Smooth muscle cell (in vitro differentiated cells): ENCODE data around the gene PODXL. TPM values are rescaled to one million over a fixed set of nuclear protein-coding genes. Genes with fewer than 3 reads are reported as not detected.

ENCODE experiments used
- DNase-seq: peaks from one replicate; lab custom pipeline; 2025; ENCODE audit not compliant: unreplicated experiment; lab: John Stamatoyannopoulos, UW
- H2AFZ ChIP-seq: fragments of 200-600 bp; sonication (generic); 2 replicates; pipeline ENCODE4 v1.6.0; 2016; ENCODE audit warnings: antibody characterized with exemption, low read depth, mild to moderate bottlenecking
- H3F3A ChIP-seq: fragments of 200-600 bp; sonication (generic); 2 replicates; pipeline ENCODE4 v1.6.0; 2017; ENCODE audit warnings: antibody characterized with exemption, low read depth
- H3K27ac ChIP-seq: fragments of 200-600 bp; sonication (generic); 2 replicates; pipeline ENCODE4 v1.5.1; 2016; ENCODE audit warnings: low read depth, mild to moderate bottlenecking
- H3K27me3 ChIP-seq: fragments of 200-600 bp; sonication (generic); 2 replicates; pipeline ENCODE4 v1.6.1; 2016; ENCODE audit warnings: low read depth, mild to moderate bottlenecking
- H3K36me3 ChIP-seq: fragments of 200-600 bp; sonication (generic); 2 replicates; pipeline ENCODE4 v1.5.1; 2016; ENCODE audit warnings: low read depth
- H3K4me1 ChIP-seq: fragments of 200-600 bp; sonication (generic); 2 replicates; pipeline ENCODE4 v1.5.1; 2016; ENCODE audit warnings: low read depth
- H3K4me2 ChIP-seq: fragments of 200-600 bp; sonication (generic); 2 replicates; pipeline ENCODE4 v1.6.0; 2016; ENCODE audit warnings: mild to moderate bottlenecking
- H3K4me3 ChIP-seq: fragments of 200-600 bp; sonication (generic); 2 replicates; pipeline ENCODE4 v1.5.1; 2016; ENCODE audit warnings: mild to moderate bottlenecking
- H3K79me2 ChIP-seq: fragments of 200-600 bp; sonication (generic); 2 replicates; pipeline ENCODE4 v1.6.0; 2016; ENCODE audit warnings: low read depth, mild to moderate bottlenecking
- H3K9ac ChIP-seq: fragments of 200-600 bp; sonication (generic); 2 replicates; pipeline ENCODE4 v1.6.0; 2016; ENCODE audit warnings: low read depth
- H3K9me3 ChIP-seq: fragments of 200-600 bp; sonication (generic); replicated peaks from 2 replicates; pipeline ENCODE4 v1.5.1; 2016; ENCODE audit warnings: low read depth
- H4K20me1 ChIP-seq: fragments of 200-600 bp; sonication (generic); 2 replicates; pipeline ENCODE4 v1.6.0; 2016; ENCODE audit warnings: low read depth
- WGBS: methylation state at CpG from one replicate; pipeline ENCODE4 v1.1.7; 2016; ENCODE audit warnings: low lambda C conversion rate; 5-methylcytosine and 5-hydroxymethylcytosine counted together
- polyA plus RNA-seq: library from polyadenylated mRNA; unstranded; fragments of >200 nt; fragmentation: Nextera tagmentation; extraction: Ambion mirVana; gene quantifications from 2 replicates; pipeline ENCODE4 v1.2.1, GENCODE V29; 2016
- total RNA-seq: library from RNA; depleted of rRNA; stranded (reverse); fragments of >200 nt; gene quantifications from 2 replicates; pipeline ENCODE4 v1.2.3, GENCODE V29; 2014
- TF ChIP-seq, protein P1 (sequence below): fragments of 200-600 bp; sonication (generic); IDR thresholded peaks from 2 replicates; pipeline ENCODE4 v1.5.1; 2017; ENCODE audit warnings: borderline replicate concordance, mild to moderate bottlenecking, antibody characterized with exemption; ENCODE audit not compliant: insufficient read depth, poor library complexity, severe bottlenecking

PODXL gene
- total and polyA plus RNA-seq, 2 experiments from 2014 or later = 2.1 to 10.8 TPM

DNA sequence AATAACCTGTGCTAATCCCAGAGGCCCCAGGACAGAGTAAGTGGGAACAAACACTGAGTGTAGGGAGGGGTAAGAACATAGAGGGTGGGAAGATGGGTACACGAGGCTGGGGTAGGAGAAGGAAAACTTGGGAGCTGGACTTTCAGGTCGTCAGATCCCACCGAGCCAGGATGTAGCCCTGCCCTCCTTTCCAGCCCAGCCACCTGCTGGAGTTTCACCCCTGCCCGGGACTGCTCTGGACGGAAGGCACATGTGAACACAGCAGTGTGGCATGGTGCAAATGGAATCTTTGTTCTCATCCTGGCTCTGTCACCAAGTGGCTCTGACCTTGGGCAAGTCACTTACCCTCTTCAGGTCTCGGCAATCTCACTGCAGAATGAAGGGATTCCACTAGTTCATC is 52.8 kb downstream of the PODXL start:
- H3K9ac ChIP-seq = no peak overlapping the region

DNA sequence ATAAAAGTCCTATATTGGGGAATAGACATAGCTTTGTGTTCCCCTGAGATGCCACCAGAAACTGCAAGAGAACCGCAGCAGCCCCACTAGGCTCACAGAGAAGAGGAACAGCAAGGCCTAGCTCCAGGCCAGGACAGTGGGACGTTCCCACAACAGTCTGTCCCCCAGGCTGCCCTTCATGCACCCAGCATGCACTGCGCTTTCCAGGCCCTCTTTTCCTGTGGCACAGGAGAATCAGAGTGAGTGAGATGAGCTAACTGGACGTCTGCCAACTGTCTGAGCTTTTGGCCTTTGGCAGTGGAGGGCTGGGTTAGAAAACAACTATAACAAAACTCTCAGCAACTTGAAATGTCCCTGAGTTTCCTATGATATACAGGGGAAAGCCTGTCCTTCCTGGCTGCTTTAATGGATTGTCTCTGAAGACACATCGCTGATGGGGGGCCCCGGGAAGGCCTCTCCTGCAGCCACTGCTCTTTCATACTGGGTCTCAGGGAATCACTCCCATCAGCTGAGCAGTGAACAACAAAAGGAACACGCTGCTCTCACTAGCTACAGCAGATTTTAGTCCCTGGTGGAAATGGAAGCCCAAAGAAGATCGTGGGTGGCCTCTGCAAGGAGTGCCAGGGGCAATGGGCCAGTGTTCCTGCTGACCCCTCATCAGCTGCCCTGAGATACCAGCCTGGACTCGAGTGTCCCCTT is 53.5 kb downstream of the PODXL start:
- DNase-seq = no peak

More for the DNA sequence above, 52.8 kb downstream of the PODXL start:
- Histone ChIP-seq H3K4me1 (peaks cover 8% of the 10 kb centered on the region), H3K27me3 (no peaks in the 10 kb centered on the region), H3F3A (peaks cover 15% of the 10 kb centered on the region), H3K36me3 (no peaks in the 10 kb centered on the region), H3K4me2 (no peak overlapping the region), H2AFZ (no peak overlapping the region), H3K79me2 (no peaks in the 10 kb centered on the region), H4K20me1 (peaks cover 6% of the 10 kb centered on the region), H3K4me3 (no peak overlapping the region), H3K27ac (no peak overlapping the region), H3K9me3 (no peaks in the 10 kb centered on the region)
- no peak for DNase-seq
- 96% methylated on average over 6 of the region's 6 CpGs for WGBS
- TF ChIP-seq, protein P1, sequence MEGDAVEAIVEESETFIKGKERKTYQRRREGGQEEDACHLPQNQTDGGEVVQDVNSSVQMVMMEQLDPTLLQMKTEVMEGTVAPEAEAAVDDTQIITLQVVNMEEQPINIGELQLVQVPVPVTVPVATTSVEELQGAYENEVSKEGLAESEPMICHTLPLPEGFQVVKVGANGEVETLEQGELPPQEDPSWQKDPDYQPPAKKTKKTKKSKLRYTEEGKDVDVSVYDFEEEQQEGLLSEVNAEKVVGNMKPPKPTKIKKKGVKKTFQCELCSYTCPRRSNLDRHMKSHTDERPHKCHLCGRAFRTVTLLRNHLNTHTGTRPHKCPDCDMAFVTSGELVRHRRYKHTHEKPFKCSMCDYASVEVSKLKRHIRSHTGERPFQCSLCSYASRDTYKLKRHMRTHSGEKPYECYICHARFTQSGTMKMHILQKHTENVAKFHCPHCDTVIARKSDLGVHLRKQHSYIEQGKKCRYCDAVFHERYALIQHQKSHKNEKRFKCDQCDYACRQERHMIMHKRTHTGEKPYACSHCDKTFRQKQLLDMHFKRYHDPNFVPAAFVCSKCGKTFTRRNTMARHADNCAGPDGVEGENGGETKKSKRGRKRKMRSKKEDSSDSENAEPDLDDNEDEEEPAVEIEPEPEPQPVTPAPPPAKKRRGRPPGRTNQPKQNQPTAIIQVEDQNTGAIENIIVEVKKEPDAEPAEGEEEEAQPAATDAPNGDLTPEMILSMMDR = no peak

DNA sequence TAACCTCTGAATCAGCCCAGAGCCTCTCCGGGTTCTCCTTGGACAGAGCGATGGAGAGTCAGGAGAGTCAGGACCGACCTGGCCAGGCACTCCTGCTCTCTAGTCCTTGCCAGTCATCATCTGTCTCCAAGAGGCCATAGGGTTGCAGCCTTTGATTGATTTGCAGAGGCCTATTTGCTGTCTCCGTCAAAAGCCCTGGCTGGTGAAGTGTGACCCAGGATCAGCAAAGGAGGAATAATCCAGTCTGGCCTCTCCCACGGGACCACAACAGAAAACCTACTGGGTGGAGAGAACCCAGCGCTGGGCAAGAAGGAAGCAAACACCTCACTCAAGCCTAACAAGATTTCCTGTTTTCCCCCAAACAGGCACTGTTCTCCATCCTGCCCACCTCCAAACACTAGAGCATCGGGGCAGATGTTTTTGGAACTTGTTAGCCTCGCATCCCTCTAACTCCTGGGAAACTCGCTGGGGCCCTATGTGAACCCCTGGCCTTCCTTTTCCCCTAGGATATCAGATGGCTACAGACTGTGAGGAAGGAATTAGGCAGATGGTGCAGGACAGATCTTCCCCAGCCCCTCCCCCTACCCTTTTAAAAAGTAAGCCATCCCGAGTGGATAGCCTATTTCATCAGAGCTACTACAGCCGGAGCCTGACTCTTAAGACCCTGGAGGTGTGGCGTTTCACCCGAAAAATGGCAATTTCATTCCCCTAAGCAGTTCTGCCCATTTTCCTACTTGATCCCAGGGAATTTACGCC is 54.3 kb downstream of the PODXL start:
- Histone ChIP-seq H3K79me2 (no peaks in the 10 kb centered on the region), H3K27ac (peak overlapping the region; percentile 51), H3K9me3 (no peaks in the 10 kb centered on the region), H3K4me2 (peak overlapping the region; percentile 0), H3K27me3 (no peaks in the 10 kb centered on the region), H3K4me3 (no peak overlapping the region), H3K36me3 (no peaks in the 10 kb centered on the region), H2AFZ (no peak overlapping the region), H4K20me1 (peaks cover 6% of the 10 kb centered on the region), H3K4me1 (peaks cover 8% of the 10 kb centered on the region), H3K9ac (no peak overlapping the region), H3F3A (peaks cover 15% of the 10 kb centered on the region)
- WGBS = 88% methylated on average over 14 of the region's 14 CpGs
- TF ChIP-seq, protein P1 = no peak
- no peak for DNase-seq

More for the DNA sequence above, 53.5 kb downstream of the PODXL start:
- H3K9ac ChIP-seq = no peak overlapping the region
- WGBS = 83% methylated on average over 9 of the region's 9 CpGs
- no peak overlapping the region for H3K27ac ChIP-seq
- H3K27me3 ChIP-seq = no peaks in the 10 kb centered on the region
- H3K79me2 ChIP-seq = no peaks in the 10 kb centered on the region
- TF ChIP-seq, protein P1 = no peak
- H3K36me3 ChIP-seq = no peaks in the 10 kb centered on the region
- peaks cover 6% of the 10 kb centered on the region for H4K20me1 ChIP-seq
- peaks cover 15% of the 10 kb centered on the region for H3F3A ChIP-seq
- H3K4me1 ChIP-seq = peaks cover 8% of the 10 kb centered on the region
- H3K9me3 ChIP-seq = no peaks in the 10 kb centered on the region
- no peak overlapping the region for H3K4me2 ChIP-seq
- H3K4me3 ChIP-seq = no peak overlapping the region
- no peak overlapping the region for H2AFZ ChIP-seq
